Measurements from ENCODE around the gene KDF1.
A peak's percentile ranks its signal among the peaks of the same experiment; 100 is the strongest.

Gene KDF1

GRCh38 chr1:26986658-26987057 lies 26.4 kb upstream of the KDF1 start:
- no peak overlapping the region for H3K4me3 Mint-ChIP-seq
- DNase-seq: no peak
- no peak overlapping the region for H3K27ac Mint-ChIP-seq
- peaks cover 77% of the 10 kb centered on the region for H3K27me3 Mint-ChIP-seq (ENCODE audit: low read depth, poor library complexity)
- no peaks in the 10 kb centered on the region for H3K36me3 Mint-ChIP-seq (ENCODE audit: low read depth)
- TF ChIP-seq CTCF (IDR thresholded peaks at IDR 0.05): no peak
- no peaks in the 10 kb centered on the region for H3K9me3 Mint-ChIP-seq
- peaks cover 14% of the 10 kb centered on the region for H3K4me1 Mint-ChIP-seq

- Mint-ChIP-seq H3K36me3 (ENCODE audit: low read depth) (no peaks in the 10 kb centered on the region), H3K4me1 (no peaks in the 10 kb centered on the region), H3K4me3 (no peak overlapping the region), H3K27ac (no peak overlapping the region), H3K27me3 (ENCODE audit: low read depth, poor library complexity) (peaks cover 61% of the 10 kb centered on the region), H3K9me3 (no peaks in the 10 kb centered on the region)
- no peak for DNase-seq
- TF ChIP-seq CTCF (IDR thresholded peaks at IDR 0.05): no peak
These were observed 24.0 kb upstream of the KDF1 start for GRCh38 chr1:26984291-26984690.

- DNase-seq: no peak
- TF ChIP-seq CTCF (IDR thresholded peaks at IDR 0.05): no peak
- H3K27ac Mint-ChIP-seq: no peak overlapping the region
- no peak overlapping the region for H3K4me3 Mint-ChIP-seq
- H3K27me3 Mint-ChIP-seq (ENCODE audit: low read depth, poor library complexity): peaks cover 60% of the 10 kb centered on the region
- no peaks in the 10 kb centered on the region for H3K36me3 Mint-ChIP-seq (ENCODE audit: low read depth)
- no peaks in the 10 kb centered on the region for H3K9me3 Mint-ChIP-seq
- no peaks in the 10 kb centered on the region for H3K4me1 Mint-ChIP-seq
These were observed 23.6 kb upstream of the KDF1 start for GRCh38 chr1:26983863-26984262.

GRCh38 chr1:26981146-26981846 lies 21.0 kb upstream of the KDF1 start:
- Mint-ChIP-seq H3K4me1 (no peaks in the 10 kb centered on the region), H3K27ac (peak overlapping the region; percentile 14), H3K27me3 (ENCODE audit: low read depth, poor library complexity) (peaks cover 45% of the 10 kb centered on the region), H3K4me3 (no peak overlapping the region), H3K36me3 (ENCODE audit: low read depth) (no peaks in the 10 kb centered on the region), H3K9me3 (no peaks in the 10 kb centered on the region)
- no peak for DNase-seq
- TF ChIP-seq CTCF (IDR thresholded peaks at IDR 0.05): no peak

- no peak for DNase-seq
These were observed 18.6 kb upstream of the KDF1 start for GRCh38 chr1:26978901-26979300.

More at GRCh38 chr1:26978901-26979300, 18.6 kb upstream of the KDF1 start:
- H3K4me1 Mint-ChIP-seq: no peaks in the 10 kb centered on the region
- H3K4me3 Mint-ChIP-seq: no peak overlapping the region
- H3K36me3 Mint-ChIP-seq (ENCODE audit: low read depth): no peaks in the 10 kb centered on the region
- H3K27me3 Mint-ChIP-seq (ENCODE audit: low read depth, poor library complexity): peaks cover 23% of the 10 kb centered on the region
- TF ChIP-seq CTCF (IDR thresholded peaks at IDR 0.05): no peak
- no peaks in the 10 kb centered on the region for H3K9me3 Mint-ChIP-seq
- H3K27ac Mint-ChIP-seq: no peak overlapping the region
